Heart right ventricle (tissue), 16 donors: ENCODE measurements around the gene MALRD1. TPM values are rescaled to one million over a fixed set of nuclear protein-coding genes. Genes with fewer than 3 reads are reported as not detected.

ENCODE experiments used
- ATAC-seq, 8 donors: fragments of 200-7000 bp; cut with Tn5 transposase; one replicate each; pipeline ENCODE4 v1.9.1; 2020; ENCODE audit warnings: mild to moderate bottlenecking in 8 of 8, moderate library complexity in 8 of 8, moderate number of reproducible peaks in 1 of 8
- DNase-seq, 2 donors: peaks; one replicate each; pipeline ENCODE4 v3.0.0-alpha.2; 2020
- H3K27ac ChIP-seq, 10 donors: fragments of 200-600 bp; sonication (generic) in 2 of 10; one replicate each; pipeline versions ENCODE4 v1.5.0 to v1.8.0; 2020 to 2022; ENCODE audit warnings: mild to moderate bottlenecking in 3 of 10
- H3K27me3 ChIP-seq, 7 donors: fragments of 200-600 bp; one replicate each; pipeline ENCODE4 v1.8.0; 2021 to 2022; ENCODE audit warnings: mild to moderate bottlenecking in 2 of 7
- H3K36me3 ChIP-seq, 9 donors: fragments of 200-600 bp; sonication (generic) in 1 of 9; one replicate each; pipeline versions ENCODE4 v1.5.0 to v1.8.0; 2020 to 2022; ENCODE audit warnings: mild to moderate bottlenecking in 2 of 9
- H3K4me1 ChIP-seq, 9 donors: fragments of 200-600 bp; sonication (generic) in 1 of 9; one replicate each; pipeline versions ENCODE4 v1.5.0 to v1.8.0; 2020 to 2022; ENCODE audit warnings: mild to moderate bottlenecking in 4 of 9
- H3K4me3 ChIP-seq, 10 donors: fragments of 200-600 bp; sonication (generic) in 2 of 10; one replicate each; pipeline versions ENCODE4 v1.5.0 to v1.8.0; 2020 to 2022; ENCODE audit warnings: mild to moderate bottlenecking in 7 of 10, moderate library complexity in 2 of 10
- H3K9me3 ChIP-seq, 11 donors: fragments of 200-600 bp in 10 of 11; sonication (generic) in 2 of 11; one replicate each; pipeline versions ENCODE4 v1.5.0 to v1.8.0; 2013 to 2022; ENCODE audit warnings: mild to moderate bottlenecking in 2 of 11, control low read depth in 1 of 11, moderate library complexity in 1 of 11
- WGBS, 2 donors: extraction: QIAGEN DNeasy Blood & Tissue Kit; methylation state at CpG; one replicate each; pipeline ENCODE4 v1.1.7; 2013; ENCODE audit warnings: inconsistent platforms in 1 of 2; 5-methylcytosine and 5-hydroxymethylcytosine counted together
- intact Hi-C, 10 donors: fragments of 100-400 bp; cut with DNase I; formaldehyde crosslinking; loops; one replicate each; pipeline versions ENCODE4 v1.11.1 to v1.14.2; 2022
- polyA plus RNA-seq, 2 donors: library from polyadenylated mRNA; stranded (reverse); fragments of 200-250 nt; gene quantifications; one replicate each; pipeline ENCODE4 v1.2.3, GENCODE V29; 2013
- total RNA-seq, 10 donors: library from RNA; stranded (reverse); fragmentation: NEBNext Ultra II Directional in 3 of 10; extraction: Animal tissue kit (Norgen Biotek cat#: 25700) in 3 of 10; gene quantifications; one replicate each; pipeline versions ENCODE4 v1.2.1 to v1.2.4, GENCODE V29; 2021 to 2023
- TF ChIP-seq, protein P1 (sequence below), 9 donors: fragments of 200-600 bp; sonication (generic) in 2 of 9; IDR thresholded peaks; one replicate each; pipeline versions ENCODE4 v1.5.0 to v1.8.0; 2021 to 2022; ENCODE audit warnings: antibody characterized with exemption in 9 of 9, mild to moderate bottlenecking in 5 of 9, moderate library complexity in 1 of 9
- donor health status: Arrhythmogenic right ventricular cardiomyopathy.
- donor health status: ischemic (EF 13 %, LVEDD 7.1; RV severe dilation, severe dysfunction).
- donor health status: healthy with polysubstance abuse.
- donor health status: DM: no; HTN: yes; CAD: no.
- donor health status: DM: no; HTN: no; CAD: no.
- donor health status: ischemic (EF 25% LVEDD 6.9; RV normal size, moderate dysfunction).
- donor health status: ischemic (EF 25% LVEDD 5.7; RV mildly dilated, moderate dysfunction).
- donor health status: healthy.
- donor health status: DM: yes; HTN: yes; CAD: no.
- donor health status: Ischemic cardiomyopathy.
- donor health status: ischemic (EF 35%, LVEDD 5.7; RV mildly dilated, moderate dysfunction).
- donor health status: nonischemic (EF 11% LVEDD 7.7; RV severe dilation, severe dysfunction).
- donor health status: DM: yes; HTN: yes; CAD: no.
- donor health status: PGD.
- donor health status: ischemic (EF 29% LVEDD 5.4; RV normal size, mild dysfunction).
- donor health status: nonischemic (EF 23%, LVEDD 6.1; RV moderate dilation, normal function).

MALRD1 gene
- total and polyA plus RNA-seq, 12 donors, result 0.10 to 2.2 (median 0.47) TPM

GRCh38 chr10:19212590-19212989, 164.0 kb downstream of the MALRD1 start:
- intact Hi-C loops, result no loop called here
- H3K4me3 ChIP-seq, result no peak overlapping the region
- TF ChIP-seq, protein P1, sequence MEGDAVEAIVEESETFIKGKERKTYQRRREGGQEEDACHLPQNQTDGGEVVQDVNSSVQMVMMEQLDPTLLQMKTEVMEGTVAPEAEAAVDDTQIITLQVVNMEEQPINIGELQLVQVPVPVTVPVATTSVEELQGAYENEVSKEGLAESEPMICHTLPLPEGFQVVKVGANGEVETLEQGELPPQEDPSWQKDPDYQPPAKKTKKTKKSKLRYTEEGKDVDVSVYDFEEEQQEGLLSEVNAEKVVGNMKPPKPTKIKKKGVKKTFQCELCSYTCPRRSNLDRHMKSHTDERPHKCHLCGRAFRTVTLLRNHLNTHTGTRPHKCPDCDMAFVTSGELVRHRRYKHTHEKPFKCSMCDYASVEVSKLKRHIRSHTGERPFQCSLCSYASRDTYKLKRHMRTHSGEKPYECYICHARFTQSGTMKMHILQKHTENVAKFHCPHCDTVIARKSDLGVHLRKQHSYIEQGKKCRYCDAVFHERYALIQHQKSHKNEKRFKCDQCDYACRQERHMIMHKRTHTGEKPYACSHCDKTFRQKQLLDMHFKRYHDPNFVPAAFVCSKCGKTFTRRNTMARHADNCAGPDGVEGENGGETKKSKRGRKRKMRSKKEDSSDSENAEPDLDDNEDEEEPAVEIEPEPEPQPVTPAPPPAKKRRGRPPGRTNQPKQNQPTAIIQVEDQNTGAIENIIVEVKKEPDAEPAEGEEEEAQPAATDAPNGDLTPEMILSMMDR (IDR thresholded peaks at IDR 0.05), result no peak
- 41 to 48% methylated on average over 5 of the region's 5 CpGs for WGBS, 2 donors
- H3K9me3 ChIP-seq, result no peaks in the 10 kb centered on the region
- ATAC-seq (no peak), DNase-seq (no peak)
- H3K4me1 ChIP-seq, result no peaks in the 10 kb centered on the region
- no peaks in the 10 kb centered on the region for H3K36me3 ChIP-seq
- H3K27ac ChIP-seq, result no peak overlapping the region
- no peaks in the 10 kb centered on the region for H3K27me3 ChIP-seq

- no peak for ATAC-seq
- WGBS, 2 donors, result 90% methylated on average over 3 of the region's 3 CpGs
These were observed 172.6 kb downstream of the MALRD1 start for GRCh38 chr10:19221216-19221615.

DNA sequence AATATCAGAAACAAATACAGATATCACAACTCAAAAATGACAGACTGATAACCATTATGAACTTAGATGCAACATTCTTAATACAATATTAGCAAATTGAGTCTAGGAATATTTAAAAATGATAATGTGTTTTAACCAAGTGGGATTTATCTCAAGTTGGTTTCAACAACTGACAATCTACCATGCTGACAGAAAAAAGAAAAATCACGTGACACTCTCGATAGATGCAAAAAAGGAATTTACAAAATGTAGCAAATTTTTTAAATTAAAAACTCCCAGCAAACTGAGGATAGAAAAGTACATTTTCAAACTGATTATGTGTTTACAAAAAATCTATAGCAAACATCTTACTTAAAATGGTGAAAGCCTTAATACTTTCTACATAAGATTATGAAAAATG, 177.4 kb downstream of the MALRD1 start:
- H3K4me3 ChIP-seq, result no peak overlapping the region
- WGBS, 2 donors, result 57 to 69% methylated on average over 2 of the region's 2 CpGs
- H3K27ac ChIP-seq, result no peak overlapping the region
- intact Hi-C loops, result no loop called here
- H3K36me3 ChIP-seq, result no peaks in the 10 kb centered on the region
- TF ChIP-seq, protein P1 (IDR thresholded peaks at IDR 0.05), result no peak
- ATAC-seq (no peak), DNase-seq (no peak)
- no peaks in the 10 kb centered on the region for H3K4me1 ChIP-seq
- peaks cover 0 to 8% (median 0%) of the 10 kb centered on the region in 11 donors for H3K9me3 ChIP-seq
- H3K27me3 ChIP-seq, result no peaks in the 10 kb centered on the region

More at GRCh38 chr10:19221216-19221615, 172.6 kb downstream of the MALRD1 start:
- H3K27ac ChIP-seq, result no peak overlapping the region
- H3K9me3 ChIP-seq, result peaks cover 0 to 8% (median 0%) of the 10 kb centered on the region in 11 donors
- intact Hi-C loops, result no loop called here
- TF ChIP-seq, protein P1 (IDR thresholded peaks at IDR 0.05), result no peak
- H3K36me3 ChIP-seq, result no peaks in the 10 kb centered on the region
- H3K4me1 ChIP-seq, result no peaks in the 10 kb centered on the region
- no peaks in the 10 kb centered on the region for H3K27me3 ChIP-seq
- DNase-seq, result no peak
- no peak overlapping the region for H3K4me3 ChIP-seq

DNA sequence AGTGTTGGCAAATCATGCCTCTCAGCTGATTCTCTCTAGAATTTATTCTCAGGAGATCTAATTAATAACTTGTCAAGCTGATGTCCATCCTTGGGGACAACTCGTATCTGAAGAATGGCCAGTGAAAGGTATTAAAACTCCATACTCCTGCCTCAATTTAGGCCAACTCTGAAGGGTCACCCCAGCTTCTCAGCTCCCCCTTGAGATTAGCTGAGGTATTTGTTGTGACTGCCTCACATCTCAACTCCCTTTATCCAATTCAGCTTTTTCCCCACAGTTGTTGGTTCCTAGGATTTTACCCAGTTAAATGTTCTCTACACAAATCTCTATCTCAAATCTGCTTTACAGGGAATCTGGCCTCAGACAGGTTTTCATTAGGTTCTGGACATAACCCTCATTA, 182.4 kb downstream of the MALRD1 start:
- peaks cover 0 to 12% (median 0%) of the 10 kb centered on the region in 11 donors for H3K9me3 ChIP-seq
- TF ChIP-seq, protein P1 (IDR thresholded peaks at IDR 0.05), result no peak
- H3K4me3 ChIP-seq, result no peak overlapping the region
- H3K27me3 ChIP-seq, result no peaks in the 10 kb centered on the region
- H3K36me3 ChIP-seq, result no peaks in the 10 kb centered on the region
- no peaks in the 10 kb centered on the region for H3K4me1 ChIP-seq
- H3K27ac ChIP-seq, result no peak overlapping the region
- WGBS, 2 donors, result 72 to 81% methylated on average over 1 of the region's 1 CpG
- intact Hi-C loops, result no loop called here
- ATAC-seq, result no peak
- DNase-seq, result no peak
